ENCODE measurements around the gene TMEM134. TPM values are rescaled to one million over a fixed set of nuclear protein-coding genes. Genes with fewer than 3 reads are reported as not detected.

Gene TMEM134
- total and polyA plus RNA-seq, 9 of the 15 experiments (the other 6 are each of a cell fraction or from before 2014, with no cell fraction given), result 0.63 to 48.4 (median 10.7) TPM

GRCh38 chr11:67504005-67504949 is 35.2 kb upstream of the TMEM134 start (continued):
- TF ChIP-seq FIP1L1 (IDR thresholded peaks at IDR 0.05; ENCODE audit: low read depth, low read length, poor library complexity, severe bottlenecking), result peak; percentile 7
- TF ChIP-seq, protein P1, sequence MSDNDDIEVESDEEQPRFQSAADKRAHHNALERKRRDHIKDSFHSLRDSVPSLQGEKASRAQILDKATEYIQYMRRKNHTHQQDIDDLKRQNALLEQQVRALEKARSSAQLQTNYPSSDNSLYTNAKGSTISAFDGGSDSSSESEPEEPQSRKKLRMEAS (CRISPR knock-in tag; IDR thresholded peaks at IDR 0.05), result peak; percentile 35; the same call in 1 of the 2 replicates
- no peak for TF ChIP-seq ZNF551 (CRISPR knock-in tag; IDR thresholded peaks at IDR 0.05)
- TF ChIP-seq ZBTB7A (IDR thresholded peaks at IDR 0.05; ENCODE audit: borderline replicate concordance, control insufficient read depth, low read depth, low read length), result peak; percentile 39; the same call in 1 of the 2 replicates
- peak; percentile 28; the same call in 1 of the 2 replicates for TF ChIP-seq CREM (IDR thresholded peaks at IDR 0.05; ENCODE audit: low read depth)
- TF ChIP-seq, protein P2, sequence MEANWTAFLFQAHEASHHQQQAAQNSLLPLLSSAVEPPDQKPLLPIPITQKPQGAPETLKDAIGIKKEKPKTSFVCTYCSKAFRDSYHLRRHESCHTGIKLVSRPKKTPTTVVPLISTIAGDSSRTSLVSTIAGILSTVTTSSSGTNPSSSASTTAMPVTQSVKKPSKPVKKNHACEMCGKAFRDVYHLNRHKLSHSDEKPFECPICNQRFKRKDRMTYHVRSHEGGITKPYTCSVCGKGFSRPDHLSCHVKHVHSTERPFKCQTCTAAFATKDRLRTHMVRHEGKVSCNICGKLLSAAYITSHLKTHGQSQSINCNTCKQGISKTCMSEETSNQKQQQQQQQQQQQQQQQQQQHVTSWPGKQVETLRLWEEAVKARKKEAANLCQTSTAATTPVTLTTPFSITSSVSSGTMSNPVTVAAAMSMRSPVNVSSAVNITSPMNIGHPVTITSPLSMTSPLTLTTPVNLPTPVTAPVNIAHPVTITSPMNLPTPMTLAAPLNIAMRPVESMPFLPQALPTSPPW (CRISPR knock-in tag; IDR thresholded peaks at IDR 0.05), result peak; percentile 81
- TF ChIP-seq HDAC2 (IDR thresholded peaks at IDR 0.05), result 0 out of 2 replicates have a peak, but pooled peaks have one; percentile 35
- no peak for TF ChIP-seq SMAD4 (CRISPR knock-in tag; conservative IDR thresholded peaks at IDR 0.05)
- peak; percentile 61 for TF ChIP-seq KDM5B (IDR thresholded peaks at IDR 0.05; ENCODE audit: insufficient replicate concordance, low read depth, low read length)
- no peak for TF ChIP-seq ZNF253 (CRISPR knock-in tag; conservative IDR thresholded peaks at IDR 0.05)
- TF ChIP-seq, protein P3, sequence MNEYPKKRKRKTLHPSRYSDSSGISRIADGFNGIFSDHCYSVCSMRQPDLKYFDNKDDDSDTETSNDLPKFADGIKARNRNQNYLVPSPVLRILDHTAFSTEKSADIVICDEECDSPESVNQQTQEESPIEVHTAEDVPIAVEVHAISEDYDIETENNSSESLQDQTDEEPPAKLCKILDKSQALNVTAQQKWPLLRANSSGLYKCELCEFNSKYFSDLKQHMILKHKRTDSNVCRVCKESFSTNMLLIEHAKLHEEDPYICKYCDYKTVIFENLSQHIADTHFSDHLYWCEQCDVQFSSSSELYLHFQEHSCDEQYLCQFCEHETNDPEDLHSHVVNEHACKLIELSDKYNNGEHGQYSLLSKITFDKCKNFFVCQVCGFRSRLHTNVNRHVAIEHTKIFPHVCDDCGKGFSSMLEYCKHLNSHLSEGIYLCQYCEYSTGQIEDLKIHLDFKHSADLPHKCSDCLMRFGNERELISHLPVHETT (CRISPR knock-in tag; conservative IDR thresholded peaks at IDR 0.05 in 1 of 2, IDR thresholded peaks at IDR 0.05 in 1 of 2), result no peak
- TF ChIP-seq ARID1B (IDR thresholded peaks at IDR 0.05), result no peak
- no peak for TF ChIP-seq HLTF (IDR thresholded peaks at IDR 0.05)
- TF ChIP-seq ZNF12 (CRISPR knock-in tag; IDR thresholded peaks at IDR 0.05), result 0 out of 2 replicates have a peak, but pooled peaks have one; percentile 48
- TF ChIP-seq SAFB (IDR thresholded peaks at IDR 0.05; ENCODE audit: borderline replicate concordance, low read depth, low read length), result peak; percentile 56; the same call in 1 of the 2 replicates
- TF ChIP-seq DDX20 (tag; IDR thresholded peaks at IDR 0.05; ENCODE audit: low read depth), result no peak
- TF ChIP-seq CXXC5 (CRISPR knock-in tag; IDR thresholded peaks at IDR 0.05), result peak; percentile 31
- no peak for TF ChIP-seq ZNF354B (CRISPR knock-in tag; IDR thresholded peaks at IDR 0.05)
- TF ChIP-seq HDAC1 (IDR thresholded peaks at IDR 0.05), result peak in 1 of 2 experiments; percentile 65; a peak in 2 of 4 replicates
- TF ChIP-seq NCOA4 (IDR thresholded peaks at IDR 0.05; ENCODE audit: partially characterized antibody), result no peak
- peak; percentile 58; the same call in 1 of the 2 replicates for TF ChIP-seq FOXP1 (CRISPR knock-in tag; IDR thresholded peaks at IDR 0.05)
- TF ChIP-seq RFX1 (IDR thresholded peaks at IDR 0.05), result peak; percentile 58; the same call in 1 of the 2 replicates
- 0 out of 2 replicates have a peak, but pooled peaks have one; percentile 63 for TF ChIP-seq GATAD2B (IDR thresholded peaks at IDR 0.05; ENCODE audit: borderline replicate concordance)

All from K562 (cell line).